Renal pelvis (tissue), 12 donors: ENCODE results near the gene KDSR. TPM values are rescaled to one million over a fixed set of nuclear protein-coding genes. Genes with fewer than 3 reads are reported as not detected.

Source experiments
- DNase-seq: peaks from one replicate; pipeline ENCODE4 v3.0.0-alpha.2; 2013
- long read RNA-seq, 16 experiments: transcript quantifications; one replicate each; lab custom pipeline, GENCODE V29; 2026
- polyA plus RNA-seq, 3 donors: library from polyadenylated mRNA; unstranded; fragments of 120-200 nt; gene quantifications; one replicate each; pipeline ENCODE4 v1.2.1, GENCODE V29; 2013; ENCODE audit not compliant: insufficient read length in 3 of 3

The KDSR gene, protein sequence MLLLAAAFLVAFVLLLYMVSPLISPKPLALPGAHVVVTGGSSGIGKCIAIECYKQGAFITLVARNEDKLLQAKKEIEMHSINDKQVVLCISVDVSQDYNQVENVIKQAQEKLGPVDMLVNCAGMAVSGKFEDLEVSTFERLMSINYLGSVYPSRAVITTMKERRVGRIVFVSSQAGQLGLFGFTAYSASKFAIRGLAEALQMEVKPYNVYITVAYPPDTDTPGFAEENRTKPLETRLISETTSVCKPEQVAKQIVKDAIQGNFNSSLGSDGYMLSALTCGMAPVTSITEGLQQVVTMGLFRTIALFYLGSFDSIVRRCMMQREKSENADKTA
- polyA plus RNA-seq = 10 to 100 TPM; 36.2 to 44.2 (median 43.6) TPM
- long read RNA-seq, donor 1, full-length matches to known transcripts = 3 of 37 reads
- long read RNA-seq, donor 1, partial matches to known transcripts = 13 of 37 reads
- long read RNA-seq, donor 1, other reads (novel, unspliced or antisense) = 21 of 37 reads
- long read RNA-seq, donor 2, full-length matches to known transcripts = 4 of 12 reads
- long read RNA-seq, donor 2, partial matches to known transcripts = 8 of 12 reads
- long read RNA-seq, donor 2, other reads (novel, unspliced or antisense) = 0 of 12 reads
- long read RNA-seq, donor 3, full-length matches to known transcripts = 9 of 9 reads
- long read RNA-seq, donor 3, partial matches to known transcripts = 0 of 9 reads
- long read RNA-seq, donor 3, other reads (novel, unspliced or antisense) = 0 of 9 reads
- long read RNA-seq, donor 4, full-length matches to known transcripts = 8 of 23 reads
- long read RNA-seq, donor 4, partial matches to known transcripts = 0 of 23 reads
- long read RNA-seq, donor 4, other reads (novel, unspliced or antisense) = 15 of 23 reads
- long read RNA-seq, donor 5, full-length matches to known transcripts = 6 of 6 reads
- long read RNA-seq, donor 5, partial matches to known transcripts = 0 of 6 reads
- long read RNA-seq, donor 5, other reads (novel, unspliced or antisense) = 0 of 6 reads
- long read RNA-seq, donor 6, full-length matches to known transcripts = 9 of 9 reads
- long read RNA-seq, donor 6, partial matches to known transcripts = 0 of 9 reads
- long read RNA-seq, donor 6, other reads (novel, unspliced or antisense) = 0 of 9 reads
- long read RNA-seq, donor 7, full-length matches to known transcripts = 10 of 10 reads
- long read RNA-seq, donor 7, partial matches to known transcripts = 0 of 10 reads
- long read RNA-seq, donor 7, other reads (novel, unspliced or antisense) = 0 of 10 reads
- long read RNA-seq, donor 8, full-length matches to known transcripts = 3 of 3 reads
- long read RNA-seq, donor 8, partial matches to known transcripts = 0 of 3 reads
- long read RNA-seq, donor 8, other reads (novel, unspliced or antisense) = 0 of 3 reads
- long read RNA-seq, donor 9, full-length matches to known transcripts = 7 of 7 reads
- long read RNA-seq, donor 9, partial matches to known transcripts = 0 of 7 reads
- long read RNA-seq, donor 9, other reads (novel, unspliced or antisense) = 0 of 7 reads
- long read RNA-seq, donor 10, full-length matches to known transcripts = 5 of 5 reads
- long read RNA-seq, donor 10, partial matches to known transcripts = 0 of 5 reads
- long read RNA-seq, donor 10, other reads (novel, unspliced or antisense) = 0 of 5 reads
- long read RNA-seq, donor 11, full-length matches to known transcripts = 6 of 24 reads
- long read RNA-seq, donor 11, partial matches to known transcripts = 0 of 24 reads
- long read RNA-seq, donor 11, other reads (novel, unspliced or antisense) = 18 of 24 reads
- long read RNA-seq, donor 12, full-length matches to known transcripts = 13 of 13 reads
- long read RNA-seq, donor 12, partial matches to known transcripts = 0 of 13 reads
- long read RNA-seq, donor 12, other reads (novel, unspliced or antisense) = 0 of 13 reads
- long read RNA-seq, donor 13, full-length matches to known transcripts = 4 of 4 reads
- long read RNA-seq, donor 13, partial matches to known transcripts = 0 of 4 reads
- long read RNA-seq, donor 13, other reads (novel, unspliced or antisense) = 0 of 4 reads
- long read RNA-seq, donor 14 = 0 reads
- long read RNA-seq, donor 15 = 0 reads
- long read RNA-seq, donor 16, full-length matches to known transcripts = 6 of 6 reads
- long read RNA-seq, donor 16, partial matches to known transcripts = 0 of 6 reads
- long read RNA-seq, donor 16, other reads (novel, unspliced or antisense) = 0 of 6 reads

- DNase-seq = peak; percentile 99
Observed at GRCh38 chr18:63367053-63367953, at the start of gene KDSR. KDSR (minus strand) TSS chr18:63367206; CDS start chr18:63367118, 88 bp downstream.

GRCh38 chr18:63412953-63413352, 45.9 kb upstream of the KDSR start:
- no peak for DNase-seq

DNA sequence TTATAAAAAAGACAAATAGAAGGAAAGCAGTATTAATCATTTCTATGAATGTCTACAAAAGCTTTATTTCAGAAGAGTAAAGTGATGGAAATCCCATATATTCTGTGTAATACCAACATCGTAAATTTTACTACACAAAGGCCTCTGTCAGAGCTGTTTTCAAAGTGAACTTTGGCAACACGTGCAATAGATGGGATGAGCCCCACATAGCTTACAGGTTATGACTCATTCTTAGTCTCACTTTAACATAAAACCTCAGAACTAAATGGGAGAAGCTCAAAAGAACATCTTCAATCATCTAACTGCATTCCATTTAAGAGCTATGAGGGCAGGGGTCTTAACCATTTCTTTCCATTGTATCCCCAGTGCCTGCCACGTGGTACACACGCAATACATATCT, 43.8 kb upstream of the KDSR start:
- DNase-seq = no peak

DNA sequence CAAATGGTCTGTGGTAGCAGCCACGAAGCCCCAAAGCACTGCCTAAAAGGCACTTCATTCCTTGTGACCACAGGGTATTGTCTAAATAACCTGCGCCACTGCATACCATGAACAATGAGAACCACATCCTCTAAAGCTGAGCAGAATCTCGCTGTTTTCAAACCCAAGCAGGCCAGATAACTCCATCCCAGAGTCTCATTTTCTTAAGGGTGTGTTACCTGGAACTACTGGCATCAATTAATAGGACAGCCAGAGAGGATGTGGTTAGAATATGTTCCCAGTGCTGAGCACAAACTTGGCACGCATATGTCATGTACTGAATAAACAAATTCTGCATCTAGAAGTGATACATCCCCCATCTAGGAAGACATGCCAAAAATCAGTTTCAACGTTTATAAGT, 42.3 kb upstream of the KDSR start:
- DNase-seq = no peak

GRCh38 chr18:63407734-63408133, 40.7 kb upstream of the KDSR start:
- DNase-seq = no peak

DNA sequence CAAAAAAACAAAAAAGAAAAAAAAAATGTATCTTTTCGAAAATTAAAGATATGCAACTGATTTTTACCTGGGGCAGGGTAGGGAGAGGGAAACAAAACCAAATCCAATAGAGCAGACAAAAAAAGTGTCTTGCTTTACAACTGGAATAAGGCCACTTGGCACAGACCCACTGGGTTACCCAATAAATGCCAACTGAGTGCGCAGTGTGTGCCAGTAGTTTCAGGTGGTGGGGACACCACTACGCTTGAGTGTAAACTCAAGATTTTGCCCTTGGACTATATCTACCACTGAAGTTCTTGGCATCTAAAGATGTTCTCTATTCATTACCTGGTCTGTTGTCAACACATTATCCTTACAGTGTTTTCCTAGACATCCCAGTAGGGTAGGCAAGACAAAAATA, 39.0 kb upstream of the KDSR start:
- DNase-seq = no peak

DNA sequence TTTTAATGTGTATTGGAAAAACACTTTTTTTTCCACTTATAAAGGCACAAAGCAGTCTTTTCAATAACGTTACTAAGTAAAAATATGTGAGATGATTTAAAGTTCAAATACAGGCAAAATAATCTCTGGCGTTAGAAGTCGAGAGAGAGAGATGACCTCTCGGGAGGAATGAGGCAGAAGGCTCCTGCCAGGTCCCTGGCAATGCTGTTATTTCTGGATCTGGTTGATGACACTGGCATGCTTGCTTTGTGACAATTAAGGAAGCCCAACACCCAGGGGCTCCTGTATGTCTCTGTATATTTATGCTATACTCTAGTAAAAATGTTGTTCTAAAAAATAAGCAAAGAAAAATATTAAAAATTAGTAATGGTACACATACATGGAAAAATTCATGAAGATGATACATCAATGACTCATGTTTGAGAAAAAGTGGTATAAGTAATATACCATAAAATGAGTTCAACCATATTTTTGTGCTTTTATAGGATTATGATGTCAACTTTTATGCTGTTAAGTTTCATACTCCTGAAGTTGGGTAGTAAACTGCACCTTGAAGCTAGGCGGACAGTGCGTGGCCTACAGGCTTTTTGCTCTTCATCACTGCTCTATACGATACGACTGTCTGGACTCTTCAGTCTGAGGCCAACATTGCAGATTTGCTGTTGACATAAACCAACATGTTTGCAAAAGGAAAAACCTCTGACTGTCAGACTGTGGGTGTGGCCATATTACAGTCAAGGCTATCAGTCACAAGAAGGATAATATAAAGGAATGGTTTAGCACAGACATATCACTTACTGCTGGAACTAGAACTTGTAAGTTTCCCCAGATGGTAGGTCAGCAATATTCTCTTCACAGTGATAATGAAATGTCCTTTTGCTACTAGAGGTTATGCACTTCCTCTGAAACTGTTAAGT, 35.5 kb upstream of the KDSR start:
- no peak for DNase-seq

DNA sequence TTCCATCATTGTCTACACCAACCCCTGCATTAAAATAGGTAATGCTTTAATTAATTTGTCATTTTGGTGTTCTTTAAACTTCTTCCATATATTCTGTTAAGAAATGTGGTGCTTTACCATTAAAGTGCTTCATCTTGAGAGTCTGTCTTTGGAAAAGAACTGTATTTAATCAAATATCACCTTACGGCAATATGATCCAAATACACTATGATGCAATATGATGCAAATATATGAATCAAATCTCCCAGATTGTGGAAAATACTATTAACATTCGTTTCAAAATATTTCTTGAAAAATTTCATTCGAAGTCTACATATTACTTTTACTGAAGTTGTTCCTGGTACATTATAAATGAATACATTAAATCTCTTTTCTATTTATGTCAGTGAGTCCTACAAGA, 32.3 kb upstream of the KDSR start:
- DNase-seq = no peak

DNA sequence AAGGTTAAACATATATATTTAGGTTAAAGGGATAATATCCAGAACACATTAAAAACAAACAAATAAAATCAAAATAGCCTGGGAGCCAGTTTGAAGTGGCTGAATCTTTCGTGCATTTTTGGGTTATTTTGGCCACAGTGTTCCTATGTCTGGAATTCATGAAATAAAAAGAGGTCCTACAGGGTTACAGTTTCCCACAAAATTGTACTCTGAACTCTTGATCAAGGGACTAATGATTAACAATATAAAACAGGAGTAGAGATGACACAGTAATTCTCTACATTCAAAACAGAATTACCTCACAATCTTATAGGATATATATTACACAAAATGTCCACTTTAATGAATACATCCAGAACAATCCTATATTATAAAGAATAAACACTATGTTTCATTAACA, 30.3 kb upstream of the KDSR start:
- no peak for DNase-seq

DNA sequence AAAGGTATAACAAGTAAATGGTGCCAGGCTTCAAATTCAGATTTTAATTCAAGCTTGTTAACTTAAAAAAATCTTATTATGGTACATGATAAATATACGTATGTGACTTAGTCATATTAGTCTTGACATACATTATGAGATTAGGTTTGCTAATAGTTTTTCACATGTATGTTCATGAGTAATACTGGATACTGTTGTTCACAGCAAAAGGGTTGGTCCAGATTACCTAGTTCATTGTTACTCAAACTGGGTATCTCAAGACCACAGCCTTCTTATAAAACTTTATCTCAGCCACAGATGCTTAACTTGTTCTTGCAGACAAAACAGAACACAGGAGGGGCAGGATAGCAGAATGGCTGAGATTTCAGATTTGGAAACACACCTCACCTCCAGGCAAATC, 28.5 kb upstream of the KDSR start:
- DNase-seq = no peak

GRCh38 chr18:63394954-63395353, 27.9 kb upstream of the KDSR start:
- DNase-seq = no peak

DNA sequence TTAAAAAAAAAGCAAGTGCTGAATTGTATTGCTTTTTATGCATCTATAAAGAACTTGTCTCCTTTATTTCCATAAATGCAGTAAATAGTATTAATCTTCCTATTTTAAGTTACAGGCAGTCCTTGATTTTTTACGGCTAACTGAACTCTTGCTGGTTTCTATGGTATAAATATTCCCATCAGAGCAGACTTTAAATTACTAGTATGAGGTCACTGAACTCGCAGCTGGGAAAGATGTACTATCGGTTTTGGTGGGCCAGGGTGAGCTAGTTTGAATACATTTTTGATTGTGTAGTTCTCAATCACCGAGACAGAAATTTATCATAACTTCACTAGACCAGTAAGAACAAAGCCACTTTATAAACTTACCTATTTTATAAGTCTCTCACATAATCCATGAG, 20.9 kb upstream of the KDSR start:
- DNase-seq = no peak

- DNase-seq = no peak
Observed at GRCh38 chr18:63382843-63383242, 15.8 kb upstream of the KDSR start.

GRCh38 chr18:63379639-63379962, 12.6 kb upstream of the KDSR start:
- DNase-seq = no peak

- no peak for DNase-seq
Observed at GRCh38 chr18:63378919-63379638, 12.1 kb upstream of the KDSR start.

- DNase-seq = no peak
Observed at GRCh38 chr18:63377275-63377980, 10.4 kb upstream of the KDSR start.

DNA sequence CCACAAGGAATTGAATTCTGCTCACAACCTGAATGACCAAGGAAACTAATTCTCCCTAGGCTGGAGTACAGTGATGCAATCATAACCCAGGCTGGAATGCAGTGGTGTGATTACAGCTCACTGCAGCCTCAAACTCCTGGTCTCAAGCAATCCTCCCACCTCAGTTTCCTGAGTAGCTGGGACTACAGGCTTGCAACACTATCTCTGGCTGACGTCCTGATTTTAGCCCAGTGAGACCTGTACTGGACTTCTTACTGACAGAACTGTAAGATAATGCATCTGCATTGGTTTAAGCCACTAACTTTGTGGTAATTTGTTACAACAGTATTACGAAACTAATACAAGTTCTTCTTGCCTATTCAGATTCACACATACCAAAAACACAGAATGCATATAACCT, 9.5 kb upstream of the KDSR start:
- no peak for DNase-seq
